Measurements from ENCODE around the gene PSMD1. TPM values are rescaled to one million over a fixed set of nuclear protein-coding genes. Genes with fewer than 3 reads are reported as not detected.

The PSMD1 gene
- total RNA-seq, 1 experiment from 2014 or later = 133 TPM

GRCh38 chr2:231011526-231011925 lies 45.1 kb upstream of the PSMD1 start:
- Histone ChIP-seq H3K79me2 (ENCODE audit: insufficient read depth, low read length) (no peaks in the 10 kb centered on the region), H3K4me1 (ENCODE audit: control insufficient read depth in 1 of 2, insufficient read depth in 2 of 2, low read length in 2 of 2) (peaks cover 0 to 4% of the 10 kb centered on the region in 2 experiments; a peak in 1 of 4 replicates), H3K9me3 (ENCODE audit: control insufficient read depth in 1 of 2, insufficient read depth in 1 of 2, low read depth in 1 of 2, low read length in 2 of 2) (no peaks in the 10 kb centered on the region), H3K4me3 (replicated peaks in 1 of 2; ENCODE audit: low read depth in 1 of 2, low read length in 2 of 2) (no peak overlapping the region), H3K36me3 (ENCODE audit: control insufficient read depth in 1 of 2, insufficient read depth in 2 of 2, low read length in 2 of 2) (no peaks in the 10 kb centered on the region), H3K9me2 (ENCODE audit: insufficient read depth) (no peaks in the 10 kb centered on the region), H3K27ac (ENCODE audit: low read depth, low read length) (no peak overlapping the region), H3K4me2 (ENCODE audit: low read length) (no peak overlapping the region), H2AFZ (ENCODE audit: low read depth, low read length, poor library complexity, severe bottlenecking) (no peak overlapping the region), H4K20me1 (ENCODE audit: insufficient read depth) (no peaks in the 10 kb centered on the region), H3K9ac (ENCODE audit: low read length) (no peak overlapping the region), H3K27me3 (ENCODE audit: insufficient read depth, low read length) (no peaks in the 10 kb centered on the region)
- ChIA-PET RAD21 (ENCODE audit: low non-redundant PET in 1 of 2, low total read pairs in 2 of 2, uncharacterized antibody in 2 of 2, unreplicated experiment in 2 of 2) (no interaction called here), CTCF (no interaction called here), POLR2A (no interaction called here)
- intact Hi-C loops (cut with micrococcal nuclease) = no loop called here
- no TSS peak for BruUV-seq (replicated peaks)
- no peak for DNase-seq (ENCODE audit: low read depth, low spot score)
- TF ChIP-seq, protein P1, sequence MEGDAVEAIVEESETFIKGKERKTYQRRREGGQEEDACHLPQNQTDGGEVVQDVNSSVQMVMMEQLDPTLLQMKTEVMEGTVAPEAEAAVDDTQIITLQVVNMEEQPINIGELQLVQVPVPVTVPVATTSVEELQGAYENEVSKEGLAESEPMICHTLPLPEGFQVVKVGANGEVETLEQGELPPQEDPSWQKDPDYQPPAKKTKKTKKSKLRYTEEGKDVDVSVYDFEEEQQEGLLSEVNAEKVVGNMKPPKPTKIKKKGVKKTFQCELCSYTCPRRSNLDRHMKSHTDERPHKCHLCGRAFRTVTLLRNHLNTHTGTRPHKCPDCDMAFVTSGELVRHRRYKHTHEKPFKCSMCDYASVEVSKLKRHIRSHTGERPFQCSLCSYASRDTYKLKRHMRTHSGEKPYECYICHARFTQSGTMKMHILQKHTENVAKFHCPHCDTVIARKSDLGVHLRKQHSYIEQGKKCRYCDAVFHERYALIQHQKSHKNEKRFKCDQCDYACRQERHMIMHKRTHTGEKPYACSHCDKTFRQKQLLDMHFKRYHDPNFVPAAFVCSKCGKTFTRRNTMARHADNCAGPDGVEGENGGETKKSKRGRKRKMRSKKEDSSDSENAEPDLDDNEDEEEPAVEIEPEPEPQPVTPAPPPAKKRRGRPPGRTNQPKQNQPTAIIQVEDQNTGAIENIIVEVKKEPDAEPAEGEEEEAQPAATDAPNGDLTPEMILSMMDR (IDR thresholded peaks at IDR 0.05 in 2 of 3, conservative IDR thresholded peaks at IDR 0.05 in 1 of 3; ENCODE audit: borderline replicate concordance in 1 of 3, insufficient read depth in 1 of 3, low read depth in 2 of 3, low read length in 2 of 3) = no peak
- ATAC-seq = no peak

GRCh38 chr2:231012463-231012862 lies 44.2 kb upstream of the PSMD1 start:
- no peak for ATAC-seq
- Histone ChIP-seq H3K27me3 (ENCODE audit: insufficient read depth, low read length) (no peaks in the 10 kb centered on the region), H2AFZ (ENCODE audit: low read depth, low read length, poor library complexity, severe bottlenecking) (no peak overlapping the region), H3K4me1 (ENCODE audit: control insufficient read depth in 1 of 2, insufficient read depth in 2 of 2, low read length in 2 of 2) (peaks cover 0 to 4% of the 10 kb centered on the region in 2 experiments; a peak in 1 of 4 replicates), H3K9ac (ENCODE audit: low read length) (no peak overlapping the region), H3K27ac (ENCODE audit: low read depth, low read length) (no peak overlapping the region), H3K9me2 (ENCODE audit: insufficient read depth) (no peaks in the 10 kb centered on the region), H3K36me3 (ENCODE audit: control insufficient read depth in 1 of 2, insufficient read depth in 2 of 2, low read length in 2 of 2) (no peaks in the 10 kb centered on the region), H3K9me3 (ENCODE audit: control insufficient read depth in 1 of 2, insufficient read depth in 1 of 2, low read depth in 1 of 2, low read length in 2 of 2) (no peaks in the 10 kb centered on the region), H3K4me3 (replicated peaks in 1 of 2; ENCODE audit: low read depth in 1 of 2, low read length in 2 of 2) (no peak overlapping the region), H3K4me2 (ENCODE audit: low read length) (no peak overlapping the region), H4K20me1 (ENCODE audit: insufficient read depth) (no peaks in the 10 kb centered on the region), H3K79me2 (ENCODE audit: insufficient read depth, low read length) (no peaks in the 10 kb centered on the region)
- POLR2A ChIA-PET = no interaction called here
- CTCF ChIA-PET = no interaction called here
- RAD21 ChIA-PET (ENCODE audit: low non-redundant PET in 1 of 2, low total read pairs in 2 of 2, uncharacterized antibody in 2 of 2, unreplicated experiment in 2 of 2) = no interaction called here
- intact Hi-C loops (cut with micrococcal nuclease) = no loop called here
- no peak for DNase-seq (ENCODE audit: low read depth, low spot score)
- BruUV-seq (replicated peaks) = no TSS peak
- TF ChIP-seq, protein P2, sequence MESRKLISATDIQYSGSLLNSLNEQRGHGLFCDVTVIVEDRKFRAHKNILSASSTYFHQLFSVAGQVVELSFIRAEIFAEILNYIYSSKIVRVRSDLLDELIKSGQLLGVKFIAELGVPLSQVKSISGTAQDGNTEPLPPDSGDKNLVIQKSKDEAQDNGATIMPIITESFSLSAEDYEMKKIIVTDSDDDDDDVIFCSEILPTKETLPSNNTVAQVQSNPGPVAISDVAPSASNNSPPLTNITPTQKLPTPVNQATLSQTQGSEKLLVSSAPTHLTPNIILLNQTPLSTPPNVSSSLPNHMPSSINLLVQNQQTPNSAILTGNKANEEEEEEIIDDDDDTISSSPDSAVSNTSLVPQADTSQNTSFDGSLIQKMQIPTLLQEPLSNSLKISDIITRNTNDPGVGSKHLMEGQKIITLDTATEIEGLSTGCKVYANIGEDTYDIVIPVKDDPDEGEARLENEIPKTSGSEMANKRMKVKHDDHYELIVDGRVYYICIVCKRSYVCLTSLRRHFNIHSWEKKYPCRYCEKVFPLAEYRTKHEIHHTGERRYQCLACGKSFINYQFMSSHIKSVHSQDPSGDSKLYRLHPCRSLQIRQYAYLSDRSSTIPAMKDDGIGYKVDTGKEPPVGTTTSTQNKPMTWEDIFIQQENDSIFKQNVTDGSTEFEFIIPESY (IDR thresholded peaks at IDR 0.05; ENCODE audit: extremely low read depth, insufficient replicate concordance, low read length) = no peak
- TF ChIP-seq POLR2A (IDR thresholded peaks at IDR 0.05; ENCODE audit: borderline replicate concordance, extremely low read depth, insufficient read depth, insufficient read length) (no peak), CEBPB (IDR thresholded peaks at IDR 0.05; ENCODE audit: low read depth) (no peak), EGR1 (IDR thresholded peaks at IDR 0.05; ENCODE audit: low read depth) (no peak), JUND (IDR thresholded peaks at IDR 0.05) (no peak), TCF7L2 (IDR thresholded peaks at IDR 0.05; ENCODE audit: borderline replicate concordance, extremely low read depth, insufficient read depth, insufficient read length) (no peak), REST (IDR thresholded peaks at IDR 0.05; ENCODE audit: low read depth) (no peak), SIN3A (IDR thresholded peaks at IDR 0.05; ENCODE audit: low read depth) (no peak)
- TF ChIP-seq, protein P1 (IDR thresholded peaks at IDR 0.05 in 2 of 3, conservative IDR thresholded peaks at IDR 0.05 in 1 of 3; ENCODE audit: borderline replicate concordance in 1 of 3, insufficient read depth in 1 of 3, low read depth in 2 of 3, low read length in 2 of 3) = no peak
